Lower lobe of right lung (tissue), 2 donors: ENCODE data around the gene SH3GL1. TPM values are rescaled to one million over a fixed set of nuclear protein-coding genes. Genes with fewer than 3 reads are reported as not detected.
A peak's percentile ranks its signal among the peaks of the same experiment; 100 is the strongest.

Experiments
- ATAC-seq, 2 donors: fragments of 200-7000 bp; cut with Tn5 transposase; one replicate each; pipeline ENCODE4 v1.9.1; 2020 to 2022; ENCODE audit warnings: mild to moderate bottlenecking in 2 of 2, moderate library complexity in 2 of 2
- DNase-seq: peaks from one replicate; pipeline ENCODE4 v3.0.0-alpha.2; 2020
- H3K27ac ChIP-seq: fragments of 200-600 bp; one replicate; pipeline ENCODE4 v1.8.0; 2022
- H3K27me3 ChIP-seq: fragments of 200-600 bp; one replicate; pipeline ENCODE4 v1.8.0; 2022; ENCODE audit warnings: low read depth
- H3K36me3 ChIP-seq: fragments of 200-600 bp; one replicate; pipeline ENCODE4 v1.8.0; 2022; ENCODE audit warnings: mild to moderate bottlenecking
- H3K4me1 ChIP-seq: fragments of 200-600 bp; one replicate; pipeline ENCODE4 v1.8.0; 2022
- H3K4me3 ChIP-seq: fragments of 200-600 bp; one replicate; pipeline ENCODE4 v1.8.0; 2022; ENCODE audit warnings: mild to moderate bottlenecking
- H3K9me3 ChIP-seq: fragments of 200-600 bp; one replicate; pipeline ENCODE4 v1.8.0; 2022
- intact Hi-C: fragments of 100-400 bp; cut with DNase I; formaldehyde crosslinking; loops from one replicate; pipeline ENCODE4 v1.11.0; 2022
- total RNA-seq: library from RNA; stranded (reverse); fragmentation: NEBNext Ultra II Directional; extraction: Animal tissue kit (Norgen Biotek cat#: 25700); gene quantifications from one replicate; pipeline ENCODE4 v1.2.1, GENCODE V29; 2021
- TF ChIP-seq, protein P1 (sequence below): fragments of 200-600 bp; IDR thresholded peaks from one replicate; pipeline ENCODE4 v1.8.0; 2022; ENCODE audit warnings: antibody characterized with exemption, mild to moderate bottlenecking
- donor health status: DM: no; HTN: yes; CAD: no; lungs with severe emphysema.

SH3GL1 gene
- total RNA-seq, 1 donor from 2014 or later: 44.3 TPM

DNA sequence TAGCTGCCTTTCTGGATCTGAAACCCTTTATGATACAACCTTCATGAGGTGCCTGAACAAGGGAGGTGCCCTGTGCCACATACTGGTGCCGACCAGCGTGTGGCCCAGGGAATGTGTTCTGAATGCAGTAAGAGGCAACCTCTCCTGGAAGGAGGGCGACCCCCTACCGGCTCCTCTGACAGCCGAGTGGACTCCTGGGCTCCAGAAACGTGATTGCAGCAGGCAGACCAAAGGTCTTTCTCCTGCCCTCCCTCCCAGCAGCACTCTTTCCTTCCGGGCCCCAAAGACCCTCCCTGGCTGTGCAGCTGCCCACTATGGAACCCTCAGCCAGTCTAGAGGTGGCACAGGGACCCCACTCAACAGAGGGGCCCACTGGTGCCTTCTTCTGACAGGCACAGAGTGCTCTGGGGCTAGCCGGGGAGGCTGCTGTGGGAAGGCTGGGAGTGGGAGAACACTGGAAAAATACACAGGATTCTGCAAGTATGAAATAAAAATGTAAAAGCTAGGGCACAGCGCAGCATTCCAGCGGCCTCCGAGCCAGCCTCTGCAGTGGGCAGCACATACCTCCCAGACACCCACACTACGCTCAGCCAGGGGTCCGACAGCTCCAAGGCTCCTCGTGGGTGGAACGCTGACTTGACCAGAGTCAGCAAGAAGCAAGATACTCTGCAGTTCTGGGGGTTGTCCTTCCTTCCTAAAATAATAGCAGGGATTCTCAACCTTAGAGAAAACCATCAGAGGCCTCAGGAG, 14.9 kb downstream of the SH3GL1 start:
- no peak for ATAC-seq
- H3K27ac ChIP-seq: no peak overlapping the region
- no peak overlapping the region for H3K4me3 ChIP-seq
- no peak for DNase-seq
- no peaks in the 10 kb centered on the region for H3K9me3 ChIP-seq
- intact Hi-C loops: no loop called here
- H3K27me3 ChIP-seq: no peaks in the 10 kb centered on the region
- TF ChIP-seq, protein P1, sequence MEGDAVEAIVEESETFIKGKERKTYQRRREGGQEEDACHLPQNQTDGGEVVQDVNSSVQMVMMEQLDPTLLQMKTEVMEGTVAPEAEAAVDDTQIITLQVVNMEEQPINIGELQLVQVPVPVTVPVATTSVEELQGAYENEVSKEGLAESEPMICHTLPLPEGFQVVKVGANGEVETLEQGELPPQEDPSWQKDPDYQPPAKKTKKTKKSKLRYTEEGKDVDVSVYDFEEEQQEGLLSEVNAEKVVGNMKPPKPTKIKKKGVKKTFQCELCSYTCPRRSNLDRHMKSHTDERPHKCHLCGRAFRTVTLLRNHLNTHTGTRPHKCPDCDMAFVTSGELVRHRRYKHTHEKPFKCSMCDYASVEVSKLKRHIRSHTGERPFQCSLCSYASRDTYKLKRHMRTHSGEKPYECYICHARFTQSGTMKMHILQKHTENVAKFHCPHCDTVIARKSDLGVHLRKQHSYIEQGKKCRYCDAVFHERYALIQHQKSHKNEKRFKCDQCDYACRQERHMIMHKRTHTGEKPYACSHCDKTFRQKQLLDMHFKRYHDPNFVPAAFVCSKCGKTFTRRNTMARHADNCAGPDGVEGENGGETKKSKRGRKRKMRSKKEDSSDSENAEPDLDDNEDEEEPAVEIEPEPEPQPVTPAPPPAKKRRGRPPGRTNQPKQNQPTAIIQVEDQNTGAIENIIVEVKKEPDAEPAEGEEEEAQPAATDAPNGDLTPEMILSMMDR: no peak
- H3K36me3 ChIP-seq: peaks cover 37% of the 10 kb centered on the region
- peaks cover 30% of the 10 kb centered on the region for H3K4me1 ChIP-seq

- Histone ChIP-seq H3K4me1 (peaks cover 46% of the 10 kb centered on the region), H3K27ac (peak overlapping the region; percentile 82), H3K27me3 (no peaks in the 10 kb centered on the region), H3K36me3 (peaks cover 18% of the 10 kb centered on the region), H3K4me3 (peak overlapping the region; percentile 2), H3K9me3 (no peaks in the 10 kb centered on the region)
- DNase-seq (peak; percentile 73), ATAC-seq (peak; percentile 29 to 33)
- intact Hi-C loops: no loop called here
- TF ChIP-seq, protein P1: no peak
These were observed 20.1 kb downstream of the SH3GL1 start for GRCh38 chr19:4380254-4380727.

- intact Hi-C loops: no loop called here
- DNase-seq (peak; percentile 81), ATAC-seq (peak; percentile 67 to 75)
- Histone ChIP-seq H3K27ac (peak overlapping the region; percentile 82), H3K9me3 (no peaks in the 10 kb centered on the region), H3K4me3 (peak overlapping the region; percentile 2), H3K27me3 (no peaks in the 10 kb centered on the region), H3K4me1 (peaks cover 53% of the 10 kb centered on the region), H3K36me3 (peaks cover 15% of the 10 kb centered on the region)
- TF ChIP-seq, protein P1: no peak
These were observed 20.7 kb downstream of the SH3GL1 start for GRCh38 chr19:4379383-4380253.

- peaks cover 60% of the 10 kb centered on the region for H3K4me1 ChIP-seq
- ATAC-seq: no peak
- DNase-seq: no peak
- TF ChIP-seq, protein P1: no peak
- intact Hi-C loops: no loop called here
- H3K4me3 ChIP-seq: no peak overlapping the region
- H3K9me3 ChIP-seq: no peaks in the 10 kb centered on the region
- peaks cover 8% of the 10 kb centered on the region for H3K36me3 ChIP-seq
- no peaks in the 10 kb centered on the region for H3K27me3 ChIP-seq
- H3K27ac ChIP-seq: peak overlapping the region; percentile 82
These were observed 21.5 kb downstream of the SH3GL1 start for GRCh38 chr19:4378886-4379285.

GRCh38 chr19:4376991-4377781, 23.2 kb downstream of the SH3GL1 start:
- TF ChIP-seq, protein P1: no peak
- Histone ChIP-seq H3K27me3 (no peaks in the 10 kb centered on the region), H3K36me3 (no peaks in the 10 kb centered on the region), H3K4me1 (peaks cover 77% of the 10 kb centered on the region), H3K27ac (peak overlapping the region; percentile 41), H3K4me3 (no peak overlapping the region), H3K9me3 (no peaks in the 10 kb centered on the region)
- DNase-seq (no peak), ATAC-seq (no peak)
- intact Hi-C loops: no loop called here
